Endothelial cell (in vitro differentiated cells): ENCODE data around the gene CTCF. TPM values are rescaled to one million over a fixed set of nuclear protein-coding genes. Genes with fewer than 3 reads are reported as not detected.
A peak's percentile ranks its signal among the peaks of the same experiment; 100 is the strongest.

Experiments used
- DNase-seq: peaks from one replicate; pipeline ENCODE4 v3.0.0; 2021; ENCODE audit warnings: low spot score
- H3K27ac Mint-ChIP-seq: one replicate; pipeline ENCODE4 v1.8.0; 2021; ENCODE audit warnings: mixed read lengths, inconsistent platforms; ENCODE audit not compliant: unreplicated experiment
- H3K27me3 Mint-ChIP-seq: one replicate; pipeline ENCODE4 v1.8.0; 2021; ENCODE audit warnings: mild to moderate bottlenecking, moderate library complexity, mixed read lengths, inconsistent platforms; ENCODE audit not compliant: unreplicated experiment
- H3K36me3 Mint-ChIP-seq: one replicate; pipeline ENCODE4 v1.8.0; 2021; ENCODE audit warnings: mild to moderate bottlenecking, low read depth, mixed read lengths, inconsistent platforms; ENCODE audit not compliant: unreplicated experiment
- H3K4me1 Mint-ChIP-seq: one replicate; pipeline ENCODE4 v1.8.0; 2021; ENCODE audit warnings: mild to moderate bottlenecking, mixed read lengths, inconsistent platforms; ENCODE audit not compliant: unreplicated experiment
- H3K4me3 Mint-ChIP-seq: one replicate; pipeline ENCODE4 v1.8.0; 2021; ENCODE audit warnings: mild to moderate bottlenecking, mixed read lengths, inconsistent platforms; ENCODE audit not compliant: unreplicated experiment
- H3K9me3 Mint-ChIP-seq: one replicate; pipeline ENCODE4 v1.8.0; 2021; ENCODE audit warnings: mixed read lengths, inconsistent platforms; ENCODE audit not compliant: unreplicated experiment
- total RNA-seq: library from RNA; stranded (reverse); fragmentation: NEBNext Ultra II Directional; extraction: Animal tissue kit (Norgen Biotek cat#: 25700); gene quantifications from one replicate; pipeline ENCODE4 v1.2.1, GENCODE V29; 2021; ENCODE audit not compliant: unreplicated experiment
- TF ChIP-seq, protein P1 (sequence below): fragments of 200-600 bp; sonication (generic); IDR thresholded peaks from one replicate; pipeline ENCODE4 v1.5.0; 2021; ENCODE audit warnings: antibody characterized with exemption; ENCODE audit not compliant: unreplicated experiment

Gene CTCF
- total RNA-seq, 1 donor from 2014 or later: 40.1 TPM

DNA sequence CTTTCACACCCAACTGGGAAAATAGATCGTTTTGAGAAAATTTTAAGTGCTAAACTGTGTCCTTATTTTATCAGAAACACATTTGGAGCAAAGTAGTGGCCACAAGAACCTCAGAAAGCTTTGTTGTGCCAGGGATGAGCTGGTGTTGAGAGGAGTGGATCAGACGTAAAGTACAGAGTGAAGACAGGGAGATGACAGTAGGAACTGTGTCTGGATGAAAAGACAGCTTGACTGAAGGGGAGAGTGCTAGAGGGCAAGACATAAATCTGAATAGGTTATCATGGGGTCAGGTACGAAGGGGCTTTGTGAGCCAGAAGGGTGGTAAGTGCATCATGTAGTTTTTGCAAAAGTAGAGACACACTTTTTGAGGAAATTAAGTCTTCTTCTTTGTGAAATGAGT, 43.3 kb downstream of the CTCF start:
- Mint-ChIP-seq H3K27ac (peak overlapping the region; percentile 2), H3K9me3 (no peaks in the 10 kb centered on the region), H3K4me1 (peaks cover 5% of the 10 kb centered on the region), H3K4me3 (no peak overlapping the region), H3K27me3 (no peaks in the 10 kb centered on the region), H3K36me3 (peaks cover under 1% of the 10 kb centered on the region)
- TF ChIP-seq, protein P1, sequence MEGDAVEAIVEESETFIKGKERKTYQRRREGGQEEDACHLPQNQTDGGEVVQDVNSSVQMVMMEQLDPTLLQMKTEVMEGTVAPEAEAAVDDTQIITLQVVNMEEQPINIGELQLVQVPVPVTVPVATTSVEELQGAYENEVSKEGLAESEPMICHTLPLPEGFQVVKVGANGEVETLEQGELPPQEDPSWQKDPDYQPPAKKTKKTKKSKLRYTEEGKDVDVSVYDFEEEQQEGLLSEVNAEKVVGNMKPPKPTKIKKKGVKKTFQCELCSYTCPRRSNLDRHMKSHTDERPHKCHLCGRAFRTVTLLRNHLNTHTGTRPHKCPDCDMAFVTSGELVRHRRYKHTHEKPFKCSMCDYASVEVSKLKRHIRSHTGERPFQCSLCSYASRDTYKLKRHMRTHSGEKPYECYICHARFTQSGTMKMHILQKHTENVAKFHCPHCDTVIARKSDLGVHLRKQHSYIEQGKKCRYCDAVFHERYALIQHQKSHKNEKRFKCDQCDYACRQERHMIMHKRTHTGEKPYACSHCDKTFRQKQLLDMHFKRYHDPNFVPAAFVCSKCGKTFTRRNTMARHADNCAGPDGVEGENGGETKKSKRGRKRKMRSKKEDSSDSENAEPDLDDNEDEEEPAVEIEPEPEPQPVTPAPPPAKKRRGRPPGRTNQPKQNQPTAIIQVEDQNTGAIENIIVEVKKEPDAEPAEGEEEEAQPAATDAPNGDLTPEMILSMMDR: no peak
- DNase-seq: no peak

DNA sequence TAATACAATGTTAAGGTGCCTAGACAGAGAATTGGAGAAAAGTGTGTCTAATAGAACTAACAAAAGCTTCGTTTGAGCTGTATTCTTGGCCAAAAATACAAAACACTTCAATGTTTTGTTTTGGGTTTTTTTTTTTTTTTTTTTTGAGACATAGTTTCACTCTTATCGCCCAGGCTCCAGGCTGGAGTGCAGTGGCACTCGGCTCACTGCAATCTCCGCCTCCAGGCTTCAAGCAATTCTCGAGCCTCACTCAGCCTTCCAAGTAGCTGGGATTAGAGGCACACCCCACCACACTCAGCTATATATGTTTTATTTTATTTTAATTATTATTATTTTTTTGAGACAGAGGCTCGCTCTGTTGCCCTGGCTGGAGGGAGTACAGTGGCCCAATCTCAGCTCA, 44.3 kb downstream of the CTCF start:
- Mint-ChIP-seq H3K4me1 (no peaks in the 10 kb centered on the region), H3K27ac (no peak overlapping the region), H3K27me3 (no peaks in the 10 kb centered on the region), H3K4me3 (no peak overlapping the region), H3K9me3 (no peaks in the 10 kb centered on the region), H3K36me3 (peaks cover 7% of the 10 kb centered on the region)
- no peak for DNase-seq
- TF ChIP-seq, protein P1: no peak

DNA sequence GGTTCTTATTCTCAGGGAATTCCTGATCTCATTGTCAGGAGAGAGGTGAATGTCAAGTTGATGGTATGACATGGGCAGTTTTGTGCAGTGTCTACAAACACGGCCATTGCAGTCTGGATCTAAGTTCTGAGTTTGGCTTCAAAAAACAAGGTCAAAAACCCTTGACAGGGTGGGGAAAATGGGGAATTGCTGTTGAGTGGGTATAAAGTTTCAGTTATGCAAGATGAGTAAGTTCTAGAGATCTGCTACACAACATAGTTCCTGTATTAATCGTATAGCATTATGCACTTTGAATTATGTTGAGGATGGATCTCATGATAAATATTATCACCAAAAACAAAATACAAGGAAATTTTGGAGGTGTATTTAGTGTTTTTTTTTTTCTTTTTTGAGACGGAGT, 46.0 kb downstream of the CTCF start:
- Mint-ChIP-seq H3K4me3 (no peak overlapping the region), H3K27ac (no peak overlapping the region), H3K36me3 (peaks cover 10% of the 10 kb centered on the region), H3K4me1 (no peaks in the 10 kb centered on the region), H3K9me3 (no peaks in the 10 kb centered on the region), H3K27me3 (no peaks in the 10 kb centered on the region)
- DNase-seq: no peak
- TF ChIP-seq, protein P1: no peak

DNA sequence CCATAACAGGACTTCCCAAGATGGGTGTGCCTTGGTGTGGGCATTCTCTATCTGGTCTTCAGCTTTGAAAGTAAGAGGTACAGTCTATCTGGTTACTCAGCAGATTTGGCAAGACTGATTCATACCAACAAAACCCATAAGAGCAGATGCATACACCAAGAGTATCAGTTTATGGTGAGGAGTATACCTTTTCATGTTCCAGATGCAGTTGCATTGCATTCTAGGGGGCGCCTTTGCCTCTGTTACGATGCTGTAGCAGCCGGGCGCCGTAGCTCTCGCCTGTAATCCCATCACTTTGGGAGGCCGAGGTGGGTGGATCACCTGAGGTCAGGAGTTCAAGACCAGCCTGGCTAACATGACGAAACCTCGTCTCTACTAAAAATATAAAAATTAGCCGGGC, 51.5 kb downstream of the CTCF start:
- Mint-ChIP-seq H3K27ac (no peak overlapping the region), H3K36me3 (peaks cover 23% of the 10 kb centered on the region), H3K27me3 (no peaks in the 10 kb centered on the region), H3K9me3 (no peaks in the 10 kb centered on the region), H3K4me1 (no peaks in the 10 kb centered on the region), H3K4me3 (no peak overlapping the region)
- TF ChIP-seq, protein P1: no peak
- DNase-seq: peak; percentile 26

DNA sequence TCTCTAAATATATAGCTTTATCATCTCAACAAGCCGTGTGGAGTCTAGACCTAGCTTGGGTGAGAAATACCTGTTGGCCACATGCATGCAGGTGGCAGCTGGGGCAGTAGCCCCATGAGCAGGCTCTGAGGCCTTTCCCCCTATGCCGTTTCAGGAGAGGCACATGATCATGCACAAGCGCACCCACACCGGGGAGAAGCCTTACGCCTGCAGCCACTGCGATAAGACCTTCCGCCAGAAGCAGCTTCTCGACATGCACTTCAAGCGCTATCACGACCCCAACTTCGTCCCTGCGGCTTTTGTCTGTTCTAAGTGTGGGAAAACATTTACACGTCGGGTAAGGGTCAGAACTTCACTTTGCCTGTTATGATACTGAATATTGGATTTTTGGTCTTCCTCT, 65.9 kb downstream of the CTCF start:
- Mint-ChIP-seq H3K36me3 (peaks cover 34% of the 10 kb centered on the region), H3K9me3 (no peaks in the 10 kb centered on the region), H3K27ac (no peak overlapping the region), H3K4me1 (peaks cover 3% of the 10 kb centered on the region), H3K27me3 (peaks cover 1% of the 10 kb centered on the region), H3K4me3 (no peak overlapping the region)
- no peak for DNase-seq
- TF ChIP-seq, protein P1: no peak
